GM12891 (cell line): ENCODE results near the gene LIX1L.
"Not testable (repeated sequence)": the region's sequence is repeated elsewhere in the genome, so short reads cannot be mapped to it uniquely, and the experiment has no call there.

Experiments
- DNase-seq: peaks from one replicate; pipeline ENCODE4 v3.0.0; 2011; ENCODE audit warnings: low spot score; ENCODE audit not compliant: insufficient read length
- FAIRE-seq: peaks from 2 replicates; lab custom pipeline; 2011; peaks lifted over from hg19 to GRCh38; lab: Jason Lieb, UNC
- PAX5 ChIP-seq: IDR thresholded peaks from 2 replicates; pipeline ENCODE4 v1.6.1; 2011; ENCODE audit warnings: low read length, moderate library complexity, mild to moderate bottlenecking; ENCODE audit not compliant: insufficient read depth, severe bottlenecking
- POLR2A ChIP-seq: IDR thresholded peaks from 2 replicates; pipeline ENCODE4 v1.6.1; 2011; ENCODE audit warnings: low read depth, low read length, control low read depth
- POLR2AphosphoS5 ChIP-seq: IDR thresholded peaks from 2 replicates; pipeline ENCODE4 v1.6.1; 2011; ENCODE audit warnings: low read depth, low read length, control low read depth
- POU2F2 ChIP-seq: IDR thresholded peaks from 2 replicates; pipeline ENCODE4 v1.6.1; 2011; ENCODE audit warnings: low read depth, mild to moderate bottlenecking, control low read depth, low read length, moderate library complexity
- SPI1 ChIP-seq: IDR thresholded peaks from 2 replicates; pipeline ENCODE4 v1.6.1; 2011; ENCODE audit warnings: low read depth, low read length, control low read depth
- TAF1 ChIP-seq: IDR thresholded peaks from 2 replicates; pipeline ENCODE4 v1.6.1; 2011; ENCODE audit warnings: low read depth, low read length, control low read depth

The LIX1L gene

GRCh38 chr1:145942405-145942804, 15.4 kb downstream of the LIX1L start:
- TF ChIP-seq PAX5 (no peak), TAF1 (no peak), POLR2A (no peak), POU2F2 (no peak), SPI1 (no peak), POLR2AphosphoS5 (no peak)
- DNase-seq (no peak), FAIRE-seq (no peak)

- FAIRE-seq, result no peak
- no peak for TF ChIP-seq SPI1
- no peak for TF ChIP-seq TAF1
- TF ChIP-seq POLR2AphosphoS5, result no peak
- TF ChIP-seq POU2F2, result no peak
- no peak for TF ChIP-seq PAX5
- no peak for TF ChIP-seq POLR2A
- no peak for DNase-seq
Measured at GRCh38 chr1:145937436-145937835, 20.4 kb downstream of the LIX1L start.

- DNase-seq (no peak), FAIRE-seq (no peak)
- TF ChIP-seq POLR2AphosphoS5 (no peak), TAF1 (no peak), SPI1 (no peak), PAX5 (no peak), POLR2A (no peak), POU2F2 (no peak)
Measured at GRCh38 chr1:145936247-145936646, 21.6 kb downstream of the LIX1L start.

- DNase-seq (no peak), FAIRE-seq (no peak)
- TF ChIP-seq TAF1, result no peak
Measured at GRCh38 chr1:145935708-145936107, 22.1 kb downstream of the LIX1L start.

GRCh38 chr1:145932522-145933009, 25.3 kb downstream of the LIX1L start:
- not testable (repeated sequence) for DNase-seq, FAIRE-seq
- TF ChIP-seq SPI1, result peak; percentile 28; the same call in 1 of the 2 replicates

GRCh38 chr1:145927916-145928643, 29.7 kb downstream of the LIX1L start:
- TF ChIP-seq POLR2A, result peak; percentile 15; the same call in 1 of the 2 replicates
- TF ChIP-seq POU2F2, result no peak
- TF ChIP-seq POLR2AphosphoS5, result no peak
- no peak for TF ChIP-seq SPI1
- no peak for DNase-seq
- no peak for FAIRE-seq

GRCh38 chr1:145927063-145927886, 30.5 kb downstream of the LIX1L start, which contains the start of gene RBM8A:
Gene RBM8A (minus strand): TSS chr1:145927484. CDS start chr1:145927426, 58 bp downstream.
- TF ChIP-seq POLR2AphosphoS5, result peak; percentile 97
- peak; percentile 97 for TF ChIP-seq POLR2A
- TF ChIP-seq POU2F2, result peak; percentile 78
- TF ChIP-seq SPI1, result peak; percentile 52; the same call in 1 of the 2 replicates
- TF ChIP-seq PAX5, result no peak
- TF ChIP-seq TAF1, result peak; percentile 93
- peak; percentile 95 for FAIRE-seq
- peak; percentile 62 for DNase-seq

GRCh38 chr1:145926686-145927062, 31.1 kb downstream of the LIX1L start:
- DNase-seq, result no peak
- FAIRE-seq, result no peak

GRCh38 chr1:145922266-145922665, 35.6 kb downstream of the LIX1L start:
- DNase-seq (no peak), FAIRE-seq (no peak)

More at GRCh38 chr1:145926686-145927062, 31.1 kb downstream of the LIX1L start:
- TF ChIP-seq POLR2AphosphoS5 (no peak), POLR2A (no peak), PAX5 (no peak), POU2F2 (no peak), SPI1 (no peak), TAF1 (no peak)

GRCh38 chr1:145920297-145920696, 37.5 kb downstream of the LIX1L start:
- FAIRE-seq, DNase-seq: not testable (repeated sequence)

More at GRCh38 chr1:145922266-145922665, 35.6 kb downstream of the LIX1L start:
- no peak for TF ChIP-seq POU2F2
- no peak for TF ChIP-seq SPI1
- TF ChIP-seq PAX5, result no peak
- no peak for TF ChIP-seq POLR2AphosphoS5
- TF ChIP-seq TAF1, result no peak
- no peak for TF ChIP-seq POLR2A
